ENCODE results near the gene GTF2F2. TPM values are rescaled to one million over a fixed set of nuclear protein-coding genes. Genes with fewer than 3 reads are reported as not detected.
A peak's percentile ranks its signal among the peaks of the same experiment; 100 is the strongest.

Gene GTF2F2
- total and polyA plus RNA-seq, 8 donors: 8.7 to 30.7 (median 16.2) TPM

DNA sequence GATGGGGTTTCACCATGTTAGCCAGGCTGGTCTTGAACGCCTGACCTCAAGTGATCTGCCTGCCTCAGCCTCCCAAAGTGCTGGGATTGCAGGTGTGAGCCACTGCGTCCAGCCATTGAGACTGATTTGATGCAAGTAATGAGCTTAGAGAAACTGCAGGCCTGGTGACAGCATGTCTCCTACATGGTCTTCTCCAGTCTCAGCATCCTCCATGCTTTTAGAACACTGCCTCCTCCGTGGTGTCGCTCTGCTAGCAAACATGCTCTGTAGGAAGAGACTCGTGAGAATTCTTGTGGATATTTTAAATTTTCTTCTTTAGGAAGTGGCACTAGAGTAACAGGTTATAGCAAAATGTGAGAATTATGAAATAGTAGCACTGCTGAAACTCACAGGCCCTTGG is 183.6 kb downstream of the GTF2F2 start:
- Histone ChIP-seq H3K9me3 (no peaks in the 10 kb centered on the region), H3K4me1 (peaks cover 0 to 13% (median 2%) of the 10 kb centered on the region in 4 donors), H3K27ac (no peak overlapping the region), H3K36me3 (no peaks in the 10 kb centered on the region), H3K4me3 (no peak overlapping the region), H3K27me3 (peaks cover 0 to 28% (median 6%) of the 10 kb centered on the region in 3 donors)
- no peak for TF ChIP-seq POLR2AphosphoS5 (IDR thresholded peaks at IDR 0.05)
- intact Hi-C loops (cut with DNase I; ENCODE audit: low total_unique reads): no loop called here
- DNase-seq: no peak
- WGBS, 5 donors: 86 to 91% (median 90%) methylated on average over 4 to 5 of the region's 5 CpGs

DNA sequence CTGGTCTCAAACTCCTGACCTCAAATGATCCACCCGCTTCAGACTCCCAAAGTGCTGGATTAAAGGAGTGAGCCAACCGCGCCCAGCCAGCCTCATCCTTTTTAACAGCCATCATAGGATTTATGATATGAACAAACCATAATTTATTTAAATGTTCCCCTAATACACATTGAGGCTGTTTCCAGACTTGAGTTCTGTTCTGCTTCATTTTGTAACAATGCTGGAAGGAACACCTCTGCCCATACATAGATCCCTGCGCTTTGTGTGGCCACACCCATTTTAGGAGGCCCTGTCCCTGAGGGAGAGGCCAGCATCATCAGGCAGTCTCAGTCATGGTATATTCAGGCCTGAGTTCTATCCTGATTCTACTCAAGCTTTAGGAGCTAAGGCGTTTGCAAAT is 184.8 kb downstream of the GTF2F2 start:
- Histone ChIP-seq H3K9me3 (no peaks in the 10 kb centered on the region), H3K4me3 (no peak overlapping the region), H3K36me3 (no peaks in the 10 kb centered on the region), H3K27ac (no peak overlapping the region), H3K4me1 (peaks cover 0 to 14% (median 6%) of the 10 kb centered on the region in 4 donors), H3K27me3 (peaks cover 0 to 28% (median 6%) of the 10 kb centered on the region in 3 donors)
- TF ChIP-seq POLR2AphosphoS5 (IDR thresholded peaks at IDR 0.05) (no peak), EP300 (IDR thresholded peaks at IDR 0.05) (no peak), POLR2A (IDR thresholded peaks at IDR 0.05) (no peak)
- TF ChIP-seq, protein P1, sequence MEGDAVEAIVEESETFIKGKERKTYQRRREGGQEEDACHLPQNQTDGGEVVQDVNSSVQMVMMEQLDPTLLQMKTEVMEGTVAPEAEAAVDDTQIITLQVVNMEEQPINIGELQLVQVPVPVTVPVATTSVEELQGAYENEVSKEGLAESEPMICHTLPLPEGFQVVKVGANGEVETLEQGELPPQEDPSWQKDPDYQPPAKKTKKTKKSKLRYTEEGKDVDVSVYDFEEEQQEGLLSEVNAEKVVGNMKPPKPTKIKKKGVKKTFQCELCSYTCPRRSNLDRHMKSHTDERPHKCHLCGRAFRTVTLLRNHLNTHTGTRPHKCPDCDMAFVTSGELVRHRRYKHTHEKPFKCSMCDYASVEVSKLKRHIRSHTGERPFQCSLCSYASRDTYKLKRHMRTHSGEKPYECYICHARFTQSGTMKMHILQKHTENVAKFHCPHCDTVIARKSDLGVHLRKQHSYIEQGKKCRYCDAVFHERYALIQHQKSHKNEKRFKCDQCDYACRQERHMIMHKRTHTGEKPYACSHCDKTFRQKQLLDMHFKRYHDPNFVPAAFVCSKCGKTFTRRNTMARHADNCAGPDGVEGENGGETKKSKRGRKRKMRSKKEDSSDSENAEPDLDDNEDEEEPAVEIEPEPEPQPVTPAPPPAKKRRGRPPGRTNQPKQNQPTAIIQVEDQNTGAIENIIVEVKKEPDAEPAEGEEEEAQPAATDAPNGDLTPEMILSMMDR (IDR thresholded peaks at IDR 0.05): no peak
- intact Hi-C loops (cut with DNase I; ENCODE audit: low total_unique reads): loop anchor here (5.0 kb wide), 1 partner anchor 258 kb away; no protein-coding TSS in a partner anchor
- WGBS, 5 donors: 82 to 84% (median 83%) methylated on average over 5 of the region's 5 CpGs
- DNase-seq: no peak

DNA sequence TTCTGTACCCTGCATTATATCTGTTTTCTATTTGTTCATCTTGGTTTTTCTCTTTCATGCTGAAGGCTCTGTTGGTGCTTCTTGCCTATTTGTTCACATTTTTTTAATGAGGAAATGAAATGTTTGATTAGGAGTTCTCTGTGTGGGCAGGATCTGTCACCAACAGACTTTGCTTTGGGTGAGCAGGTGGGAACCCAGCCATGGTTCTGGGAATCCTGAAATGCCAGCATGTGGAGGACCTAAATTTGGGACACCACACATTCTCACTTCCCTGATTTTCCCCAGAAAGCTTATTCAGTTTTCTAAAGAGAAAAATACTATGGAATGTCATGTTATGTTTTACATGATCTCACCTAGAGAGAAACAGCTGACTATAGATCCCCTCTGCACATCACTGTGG is 186.7 kb downstream of the GTF2F2 start:
- no peak overlapping the region for H3K4me3 ChIP-seq
- intact Hi-C loops (cut with DNase I; ENCODE audit: low total_unique reads): loop anchor here (5.0 kb wide), 1 partner anchor 260 kb away; no protein-coding TSS in a partner anchor
- H3K9me3 ChIP-seq: no peaks in the 10 kb centered on the region
- peaks cover 6 to 23% (median 15%) of the 10 kb centered on the region in 4 donors for H3K4me1 ChIP-seq
- no peak for TF ChIP-seq EP300 (IDR thresholded peaks at IDR 0.05)
- H3K27ac ChIP-seq: no peak overlapping the region
- H3K36me3 ChIP-seq: no peaks in the 10 kb centered on the region
- H3K27me3 ChIP-seq: peaks cover 0 to 9% (median 0%) of the 10 kb centered on the region in 3 donors
- DNase-seq: no peak

DNA sequence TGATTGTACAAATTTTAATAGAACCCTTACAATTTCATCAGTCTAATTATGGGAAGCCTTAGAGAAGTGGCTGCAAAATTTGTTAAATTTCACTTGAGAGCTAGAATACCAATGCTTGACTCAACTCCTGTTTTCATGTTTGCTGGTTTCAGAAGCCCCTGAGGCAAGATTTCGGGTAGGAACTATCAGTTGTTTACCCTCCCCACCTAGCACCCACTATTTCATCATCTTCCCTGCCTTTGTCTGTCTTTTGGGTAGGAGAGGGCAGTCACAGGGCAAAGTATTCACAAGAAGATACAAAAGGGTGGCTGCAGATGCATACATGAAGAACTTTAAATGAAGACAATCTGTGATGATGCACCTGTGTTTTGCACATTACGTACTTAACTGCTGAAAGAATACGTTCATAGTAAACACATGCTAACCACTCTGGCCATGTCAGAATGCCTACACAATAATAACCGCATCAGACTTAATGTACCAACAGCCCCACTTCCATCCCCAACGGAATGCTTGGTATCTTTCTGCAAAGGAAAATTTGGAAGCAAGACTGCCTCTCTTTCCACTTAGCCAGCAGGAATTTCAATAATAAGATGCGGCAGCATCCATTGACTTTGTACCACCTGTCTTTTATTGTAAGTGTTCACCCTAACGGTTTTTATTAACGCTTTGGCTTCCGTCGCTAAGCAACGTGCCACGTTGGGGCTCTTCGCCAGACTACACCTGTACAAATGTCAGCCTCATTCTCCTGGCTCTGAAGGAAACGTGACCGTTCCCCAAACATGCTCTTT is 190.2 kb downstream of the GTF2F2 start:
- no peak for DNase-seq
- H3K4me1 ChIP-seq: peaks cover 6 to 24% (median 16%) of the 10 kb centered on the region in 4 donors
- 11 to 19% (median 13%) methylated on average over 15 of the region's 15 CpGs for WGBS, 5 donors
- no peaks in the 10 kb centered on the region for H3K27me3 ChIP-seq
- peak overlapping the region; percentile 43 to 56 (median 48) for H3K4me3 ChIP-seq
- no peaks in the 10 kb centered on the region for H3K9me3 ChIP-seq
- H3K36me3 ChIP-seq: no peaks in the 10 kb centered on the region
- no peak for TF ChIP-seq POLR2AphosphoS5 (IDR thresholded peaks at IDR 0.05)
- TF ChIP-seq, protein P1 (IDR thresholded peaks at IDR 0.05): no peak
- no peak for TF ChIP-seq EP300 (IDR thresholded peaks at IDR 0.05)
- TF ChIP-seq POLR2A (IDR thresholded peaks at IDR 0.05): no peak
- no peak overlapping the region for H3K27ac ChIP-seq
- intact Hi-C loops (cut with DNase I; ENCODE audit: low total_unique reads): no loop called here

DNA sequence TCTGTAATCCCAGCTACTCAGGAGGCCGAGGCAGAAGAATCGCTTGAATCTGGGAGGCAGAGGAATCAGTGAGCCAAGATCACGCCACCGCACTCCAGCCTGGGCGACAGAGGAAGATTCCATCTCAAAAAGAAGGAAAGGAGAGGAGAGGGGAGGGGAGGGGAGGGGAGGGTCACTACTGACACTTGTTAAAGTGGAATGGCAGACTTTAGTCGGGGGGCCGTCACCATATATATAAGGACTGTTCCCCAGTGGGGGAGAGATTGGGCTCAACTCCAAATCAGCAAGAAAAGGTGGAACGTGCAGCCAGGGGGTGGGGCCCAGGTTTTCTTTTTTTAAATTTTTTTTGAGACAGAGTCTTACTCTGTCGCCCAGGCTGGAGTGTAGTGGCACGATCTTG is 194.5 kb downstream of the GTF2F2 start:
- Histone ChIP-seq H3K27ac (no peak overlapping the region), H3K36me3 (no peaks in the 10 kb centered on the region), H3K4me3 (no peak overlapping the region), H3K9me3 (no peaks in the 10 kb centered on the region), H3K27me3 (no peaks in the 10 kb centered on the region), H3K4me1 (peaks cover 9 to 25% (median 20%) of the 10 kb centered on the region in 4 donors)
- 86 to 94% (median 89%) methylated on average over 8 to 10 of the region's 10 CpGs for WGBS, 5 donors
- intact Hi-C loops (cut with DNase I; ENCODE audit: low total_unique reads): no loop called here
- DNase-seq: no peak
- TF ChIP-seq, protein P1 (IDR thresholded peaks at IDR 0.05): no peak
- no peak for TF ChIP-seq POLR2AphosphoS5 (IDR thresholded peaks at IDR 0.05)
- no peak for TF ChIP-seq EP300 (IDR thresholded peaks at IDR 0.05)
- TF ChIP-seq POLR2A (IDR thresholded peaks at IDR 0.05): no peak

Data from stomach (tissue), 9 donors.